Skin epidermis (tissue), 12 donors: ENCODE measurements around the gene FOXO1.
A peak's percentile ranks its signal among the peaks of the same experiment; 100 is the strongest.

Experiments
- H3K27ac ChIP-seq, 21 experiments: fragments of 200-600 bp; sonication (generic) in 11 of 21; one replicate each; pipeline ENCODE4 v1.5.0; 2020; ENCODE audit warnings: mild to moderate bottlenecking in 3 of 21, inconsistent platforms in 2 of 21, moderate library complexity in 2 of 21
- H3K4me3 ChIP-seq, 7 experiments: fragments of 200-600 bp; sonication (generic) in 2 of 7; one replicate each; pipeline ENCODE4 v1.5.0; 2020; ENCODE audit warnings: inconsistent platforms in 2 of 7, mild to moderate bottlenecking in 2 of 7, moderate library complexity in 1 of 7

FOXO1 gene

GRCh38 chr13:40613914-40614313 lies 52.5 kb downstream of the FOXO1 start:
- H3K4me3 ChIP-seq, result no peak overlapping the region
- peak overlapping the region in 8 of 21 experiments; percentile 26 to 77 (median 54) for H3K27ac ChIP-seq

- H3K4me3 ChIP-seq, result no peak overlapping the region
- peak overlapping the region in 8 of 21 experiments; percentile 26 to 77 (median 54) for H3K27ac ChIP-seq
Measured at GRCh38 chr13:40613192-40613818, 53.1 kb downstream of the FOXO1 start.

- Histone ChIP-seq H3K27ac (peak overlapping the region in 3 of 21 experiments; percentile 4 to 50 (median 20)), H3K4me3 (no peak overlapping the region)
Measured at GRCh38 chr13:40612041-40612440, 54.4 kb downstream of the FOXO1 start.

GRCh38 chr13:40611635-40612034 lies 54.8 kb downstream of the FOXO1 start:
- no peak overlapping the region for H3K4me3 ChIP-seq

GRCh38 chr13:40611004-40611403 lies 55.4 kb downstream of the FOXO1 start:
- H3K27ac ChIP-seq, result peak overlapping the region in 2 of 21 experiments; percentile 14 to 28

More at GRCh38 chr13:40611635-40612034, 54.8 kb downstream of the FOXO1 start:
- peak overlapping the region in 2 of 21 experiments; percentile 20 to 50 for H3K27ac ChIP-seq

GRCh38 chr13:40609972-40610726 lies 56.3 kb downstream of the FOXO1 start:
- H3K4me3 ChIP-seq, result no peak overlapping the region
- peak overlapping the region in 3 of 21 experiments; percentile 12 to 23 (median 14) for H3K27ac ChIP-seq

More at GRCh38 chr13:40611004-40611403, 55.4 kb downstream of the FOXO1 start:
- no peak overlapping the region for H3K4me3 ChIP-seq

GRCh38 chr13:40608308-40608707 lies 58.1 kb downstream of the FOXO1 start:
- Histone ChIP-seq H3K27ac (no peak overlapping the region), H3K4me3 (no peak overlapping the region)

GRCh38 chr13:40605573-40605972 lies 60.9 kb downstream of the FOXO1 start:
- Histone ChIP-seq H3K4me3 (no peak overlapping the region), H3K27ac (no peak overlapping the region)

- Histone ChIP-seq H3K27ac (no peak overlapping the region), H3K4me3 (no peak overlapping the region)
Measured at GRCh38 chr13:40604135-40604534, 62.3 kb downstream of the FOXO1 start.

GRCh38 chr13:40600149-40600751 lies 66.2 kb downstream of the FOXO1 start:
- Histone ChIP-seq H3K4me3 (no peak overlapping the region), H3K27ac (no peak overlapping the region)

GRCh38 chr13:40599747-40600146 lies 66.7 kb downstream of the FOXO1 start:
- no peak overlapping the region for H3K4me3 ChIP-seq
- no peak overlapping the region for H3K27ac ChIP-seq

- no peak overlapping the region for H3K27ac ChIP-seq
- no peak overlapping the region for H3K4me3 ChIP-seq
Measured at GRCh38 chr13:40599124-40599523, 67.3 kb downstream of the FOXO1 start.

- no peak overlapping the region for H3K4me3 ChIP-seq
- H3K27ac ChIP-seq, result no peak overlapping the region
Measured at GRCh38 chr13:40598569-40598968, 67.9 kb downstream of the FOXO1 start.

- Histone ChIP-seq H3K4me3 (no peak overlapping the region), H3K27ac (peak overlapping the region in 5 of 21 experiments; percentile 5 to 63 (median 23))
Measured at GRCh38 chr13:40597735-40598365, 68.6 kb downstream of the FOXO1 start.

GRCh38 chr13:40596484-40596883 lies 70.0 kb downstream of the FOXO1 start:
- H3K4me3 ChIP-seq, result no peak overlapping the region
- H3K27ac ChIP-seq, result peak overlapping the region in 3 of 21 experiments; percentile 14 to 36 (median 16)

GRCh38 chr13:40595693-40596092 lies 70.7 kb downstream of the FOXO1 start:
- H3K4me3 ChIP-seq, result no peak overlapping the region
- H3K27ac ChIP-seq, result peak overlapping the region in 1 of 21 experiments; percentile 36

GRCh38 chr13:40592035-40592434 lies 74.4 kb downstream of the FOXO1 start:
- Histone ChIP-seq H3K27ac (no peak overlapping the region), H3K4me3 (no peak overlapping the region)

GRCh38 chr13:40591091-40591490 lies 75.3 kb downstream of the FOXO1 start:
- Histone ChIP-seq H3K4me3 (no peak overlapping the region), H3K27ac (peak overlapping the region in 5 of 21 experiments; percentile 3 to 73 (median 21))

- Histone ChIP-seq H3K27ac (peak overlapping the region in 14 of 21 experiments; percentile 0 to 73 (median 38)), H3K4me3 (no peak overlapping the region)
Measured at GRCh38 chr13:40590112-40590862, 76.2 kb downstream of the FOXO1 start.
